ENCODE measurements around the gene TES. TPM values are rescaled to one million over a fixed set of nuclear protein-coding genes. Genes with fewer than 3 reads are reported as not detected.
"Not testable (repeated sequence)": the region's sequence is repeated elsewhere in the genome, so short reads cannot be mapped to it uniquely, and the experiment has no call there.

Gene TES
- total RNA-seq, 1 donor from 2014 or later, result 74.3 TPM

DNA sequence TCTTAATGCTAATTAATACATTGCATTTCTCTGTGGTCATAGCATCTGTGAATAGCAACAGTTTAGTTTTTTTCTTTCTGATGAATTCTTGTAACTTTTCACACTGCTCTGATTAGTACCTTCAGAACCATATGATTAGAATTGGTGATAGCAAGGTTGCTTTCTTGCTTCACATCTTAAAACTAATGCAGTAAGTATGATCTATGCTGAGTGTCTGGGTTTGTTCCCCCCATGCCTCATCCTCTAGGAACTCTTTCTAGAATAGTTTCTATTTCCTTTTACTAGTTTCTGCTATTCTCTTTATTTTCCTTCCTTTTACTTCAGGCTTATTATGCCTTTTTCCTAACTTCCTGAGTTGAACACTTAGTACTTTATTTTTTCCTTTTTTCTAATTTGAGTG is 32.4 kb downstream of the TES start:
- no peak for DNase-seq (ENCODE audit: low spot score)

DNA sequence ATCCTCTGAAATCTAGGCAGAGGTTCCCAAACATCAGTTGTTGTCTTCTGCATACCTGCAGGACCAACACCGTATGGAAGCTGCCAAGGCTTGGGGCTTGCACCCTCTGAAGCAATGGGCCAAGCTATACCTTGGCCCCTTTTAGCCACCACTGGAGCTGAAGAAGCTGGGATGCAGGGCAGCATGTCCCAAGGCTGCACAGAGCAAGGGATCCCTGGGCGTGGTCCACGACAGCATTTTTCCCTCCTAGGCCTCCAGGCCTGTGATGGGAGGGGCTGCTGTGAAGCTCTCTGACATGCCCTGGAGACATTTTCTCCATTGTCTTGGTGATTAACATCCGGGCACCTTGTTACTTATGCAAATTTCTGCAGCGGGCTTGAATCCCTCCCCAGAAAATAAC is 34.5 kb downstream of the TES start:
- not testable (repeated sequence) for DNase-seq (ENCODE audit: low spot score)

DNA sequence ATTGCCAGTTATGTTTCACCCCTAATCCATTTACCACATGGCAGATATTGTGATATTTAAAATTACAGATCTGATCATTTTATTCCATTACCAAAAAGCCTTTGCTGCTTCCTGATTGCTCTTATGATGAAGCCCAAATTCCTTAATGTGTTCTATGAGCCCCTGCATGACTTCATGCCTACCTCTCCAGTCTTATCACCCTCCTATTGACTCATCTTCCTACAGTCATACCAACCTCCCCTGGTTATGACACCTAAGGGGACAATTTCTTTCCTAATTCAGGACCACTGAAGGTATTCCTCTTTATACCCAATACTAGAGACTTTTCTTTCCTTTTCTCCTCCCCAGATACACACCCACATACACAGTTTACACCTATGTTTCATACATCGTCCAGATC is 36.0 kb downstream of the TES start:
- DNase-seq (ENCODE audit: low spot score), result no peak

DNA sequence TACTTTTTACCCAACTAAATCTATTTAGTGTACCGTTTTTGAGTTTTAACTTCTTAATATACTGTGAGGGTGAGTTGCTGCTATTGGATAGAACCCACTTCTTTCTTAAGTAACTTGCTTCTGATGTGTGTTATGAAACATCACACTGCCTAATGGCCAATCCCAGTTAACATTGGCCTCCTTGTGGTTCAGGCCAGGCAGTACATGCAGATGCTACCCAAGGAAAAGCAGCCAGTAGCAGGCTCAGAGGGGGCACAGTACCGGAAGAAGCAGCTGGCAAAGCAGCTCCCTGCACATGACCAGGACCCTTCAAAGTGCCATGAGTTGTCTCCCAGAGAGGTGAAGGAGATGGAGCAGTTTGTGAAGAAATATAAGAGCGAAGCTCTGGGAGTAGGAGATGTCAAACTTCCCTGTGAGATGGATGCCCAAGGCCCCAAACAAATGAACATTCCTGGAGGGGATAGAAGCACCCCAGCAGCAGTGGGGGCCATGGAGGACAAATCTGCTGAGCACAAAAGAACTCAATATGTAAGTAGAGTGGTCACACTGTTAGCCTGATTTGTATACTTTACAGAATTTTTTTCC is 39.7 kb downstream of the TES start:
- no peak for DNase-seq (ENCODE audit: low spot score)

DNA sequence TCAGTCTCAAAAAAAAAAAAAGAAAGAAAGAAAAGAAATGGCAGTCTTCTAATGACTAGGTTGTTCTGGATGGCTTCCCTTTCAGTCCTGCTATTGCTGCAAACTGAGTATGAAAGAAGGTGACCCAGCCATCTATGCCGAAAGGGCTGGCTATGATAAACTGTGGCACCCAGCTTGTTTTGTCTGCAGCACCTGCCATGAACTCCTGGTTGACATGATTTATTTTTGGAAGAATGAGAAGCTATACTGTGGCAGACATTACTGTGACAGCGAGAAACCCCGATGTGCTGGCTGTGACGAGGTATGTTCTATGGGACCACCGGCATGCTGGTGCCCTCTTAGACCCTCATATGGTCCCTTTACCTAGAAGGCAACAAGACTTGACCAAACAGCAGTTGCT is 41.3 kb downstream of the TES start:
- no peak for DNase-seq (ENCODE audit: low spot score)

DNA sequence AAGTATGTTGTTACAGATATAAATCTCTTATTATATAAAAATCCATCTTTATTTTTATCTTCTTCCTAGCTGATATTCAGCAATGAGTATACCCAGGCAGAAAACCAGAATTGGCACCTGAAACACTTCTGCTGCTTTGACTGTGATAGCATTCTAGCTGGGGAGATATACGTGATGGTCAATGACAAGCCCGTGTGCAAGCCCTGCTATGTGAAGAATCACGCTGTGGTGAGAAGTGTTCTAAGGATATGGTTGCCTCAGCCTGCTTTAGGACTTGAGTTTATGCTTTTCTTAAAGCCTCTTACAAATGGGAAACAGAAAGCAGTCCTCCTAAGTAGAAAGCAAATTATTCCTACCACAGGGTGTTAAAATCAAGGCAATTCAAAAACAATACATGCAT is 41.9 kb downstream of the TES start:
- no peak for DNase-seq (ENCODE audit: low spot score)

DNA sequence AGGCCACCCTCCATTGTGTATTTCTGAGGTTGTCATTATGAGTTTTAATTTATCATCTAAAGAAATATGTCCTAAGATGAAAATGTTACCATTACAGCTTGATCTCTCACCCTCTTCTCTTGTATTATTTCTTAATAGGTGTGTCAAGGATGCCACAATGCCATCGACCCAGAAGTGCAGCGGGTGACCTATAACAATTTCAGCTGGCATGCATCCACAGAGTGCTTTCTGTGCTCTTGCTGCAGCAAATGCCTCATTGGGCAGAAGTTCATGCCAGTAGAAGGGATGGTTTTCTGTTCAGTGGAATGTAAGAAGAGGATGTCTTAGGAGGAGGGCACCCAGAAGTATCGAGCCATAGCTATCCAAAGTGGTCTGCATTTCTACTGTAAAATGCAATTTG is 46.8 kb downstream of the TES start:
- no peak for DNase-seq (ENCODE audit: low spot score)

DNA sequence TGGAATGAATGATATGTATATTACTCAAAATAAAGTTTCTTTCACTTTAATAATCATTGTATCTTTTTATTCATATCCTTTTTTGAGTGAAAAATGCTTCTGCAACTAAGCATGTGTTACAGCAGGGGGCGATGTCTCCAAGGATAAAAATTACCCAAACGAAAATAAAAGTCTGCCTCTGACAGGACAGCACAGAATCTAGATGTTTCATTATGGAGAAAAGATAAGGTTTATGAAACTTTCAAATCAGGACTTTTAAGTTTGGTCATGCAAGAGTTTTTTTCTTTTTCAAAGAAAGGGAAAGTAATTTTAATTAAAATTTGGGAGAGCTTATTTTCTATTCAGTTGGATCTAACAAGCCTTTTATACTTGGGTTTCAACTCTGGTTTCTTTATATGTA is 48.4 kb downstream of the TES start:
- DNase-seq (ENCODE audit: low spot score), result peak; percentile 47

DNA sequence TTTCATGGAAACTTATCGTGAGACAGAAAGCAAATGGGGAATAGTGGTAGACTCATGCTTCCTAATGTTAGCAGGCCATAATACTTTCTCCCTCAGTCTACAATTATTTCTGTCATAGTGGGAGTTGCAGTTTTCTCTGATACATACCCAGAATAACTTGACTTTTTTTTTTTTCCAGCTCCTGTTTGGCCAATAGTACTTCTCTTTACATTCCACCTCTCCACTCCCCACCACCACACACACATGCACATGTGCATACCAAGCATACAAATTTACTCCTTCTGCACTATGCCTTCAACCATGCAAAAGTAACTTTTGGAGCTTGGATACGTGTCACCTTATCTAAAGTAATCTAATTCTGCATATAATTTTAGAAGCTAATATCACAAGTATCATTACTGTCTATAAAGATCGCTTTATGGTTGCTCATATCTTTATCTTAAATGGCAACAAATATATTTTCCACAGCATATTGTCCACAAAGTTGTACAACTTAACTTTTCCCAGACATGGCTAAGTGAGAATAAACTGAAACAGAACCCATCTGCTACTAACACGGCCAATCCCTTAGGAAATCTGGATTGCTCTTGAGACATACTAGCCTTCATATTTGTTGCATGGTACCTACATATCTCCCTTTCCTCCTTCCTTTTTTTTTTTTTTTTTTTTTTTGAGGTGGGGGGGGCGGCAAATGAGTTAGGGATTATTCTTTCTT is 49.0 kb downstream of the TES start:
- DNase-seq (ENCODE audit: low spot score), result no peak

DNA sequence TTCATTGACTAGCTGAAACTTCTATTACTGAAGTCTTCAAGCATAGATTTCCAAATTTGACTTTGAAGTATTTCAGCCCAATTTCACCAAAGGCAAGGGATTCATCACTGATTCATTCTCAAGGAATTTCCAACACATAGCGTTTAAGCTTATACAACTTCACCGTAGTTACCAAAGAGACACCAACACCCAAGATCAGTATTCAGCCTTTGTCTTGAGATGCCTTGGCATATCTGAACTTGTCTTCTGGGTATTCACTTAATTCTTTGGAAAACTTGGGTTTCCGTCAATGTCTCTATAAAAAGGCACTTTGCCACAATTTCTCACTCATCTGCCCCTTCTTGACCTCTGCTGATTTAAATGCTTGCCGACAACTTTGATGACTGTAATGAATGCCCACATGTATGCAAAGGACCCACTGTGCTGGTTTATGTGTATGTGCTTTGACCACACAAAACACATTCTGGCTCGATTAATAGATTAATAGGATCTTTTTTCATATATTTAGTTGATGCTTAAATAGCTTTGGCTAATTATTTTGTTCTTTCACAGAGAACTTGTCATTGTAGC is 49.6 kb downstream of the TES start:
- DNase-seq (ENCODE audit: low spot score), result no peak

DNA sequence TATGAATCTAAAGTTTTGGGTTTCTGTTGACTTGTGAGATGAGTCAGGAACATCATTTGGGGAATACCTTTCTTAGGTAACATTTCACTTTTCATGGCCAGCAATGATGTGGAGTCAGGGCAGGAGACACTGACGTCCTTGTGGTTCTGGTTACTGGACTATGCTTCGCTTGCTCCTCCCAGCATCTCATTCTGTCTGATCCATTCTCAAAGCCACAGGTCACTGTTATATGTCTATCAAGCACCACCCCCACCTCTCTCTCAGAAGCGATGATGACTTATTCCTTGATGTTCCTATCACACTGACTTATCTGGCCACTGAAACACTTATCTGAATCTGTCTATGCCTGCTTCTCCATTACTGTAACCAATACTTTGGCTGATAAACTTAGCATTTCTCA is 51.6 kb downstream of the TES start:
- DNase-seq (ENCODE audit: low spot score), result no peak

DNA sequence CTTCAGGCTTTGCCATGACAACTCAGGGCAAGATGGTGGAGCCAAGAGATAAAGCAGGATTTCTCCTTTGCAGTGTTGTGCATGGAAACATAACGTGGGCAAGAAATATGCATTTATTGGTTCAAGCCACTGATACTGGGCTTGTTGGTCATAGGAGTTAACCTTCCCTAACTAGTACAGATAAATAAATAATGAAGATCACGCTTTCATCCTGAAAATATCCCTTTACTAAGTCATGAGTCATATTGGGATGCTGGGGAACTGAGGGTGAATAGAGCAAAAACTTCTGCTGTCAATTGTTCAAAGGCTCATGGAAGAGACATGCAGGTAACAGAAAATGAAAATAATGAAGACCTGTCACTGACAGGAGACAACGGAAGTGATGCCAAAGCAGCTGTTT is 55.5 kb downstream of the TES start:
- DNase-seq (ENCODE audit: low spot score), result no peak

DNA sequence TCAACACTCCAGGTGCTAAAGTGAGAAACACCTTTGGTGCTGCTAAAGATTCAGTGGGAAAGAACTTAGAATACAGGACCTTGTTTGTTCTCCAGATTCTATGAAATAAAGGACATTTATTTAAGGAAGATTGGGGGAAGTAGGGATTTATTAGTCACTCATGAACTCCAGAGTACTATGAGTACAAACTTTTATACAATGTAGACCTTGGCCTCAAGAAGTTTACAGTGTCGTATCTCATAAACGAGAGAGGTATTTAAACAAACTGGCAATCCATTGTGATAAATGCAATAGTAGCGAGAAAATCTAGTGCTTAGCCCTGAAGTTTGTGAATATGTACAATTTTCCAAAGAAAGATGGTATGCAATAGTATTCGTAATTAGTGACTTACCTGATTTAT is 59.1 kb downstream of the TES start:
- no peak for DNase-seq (ENCODE audit: low spot score)

DNA sequence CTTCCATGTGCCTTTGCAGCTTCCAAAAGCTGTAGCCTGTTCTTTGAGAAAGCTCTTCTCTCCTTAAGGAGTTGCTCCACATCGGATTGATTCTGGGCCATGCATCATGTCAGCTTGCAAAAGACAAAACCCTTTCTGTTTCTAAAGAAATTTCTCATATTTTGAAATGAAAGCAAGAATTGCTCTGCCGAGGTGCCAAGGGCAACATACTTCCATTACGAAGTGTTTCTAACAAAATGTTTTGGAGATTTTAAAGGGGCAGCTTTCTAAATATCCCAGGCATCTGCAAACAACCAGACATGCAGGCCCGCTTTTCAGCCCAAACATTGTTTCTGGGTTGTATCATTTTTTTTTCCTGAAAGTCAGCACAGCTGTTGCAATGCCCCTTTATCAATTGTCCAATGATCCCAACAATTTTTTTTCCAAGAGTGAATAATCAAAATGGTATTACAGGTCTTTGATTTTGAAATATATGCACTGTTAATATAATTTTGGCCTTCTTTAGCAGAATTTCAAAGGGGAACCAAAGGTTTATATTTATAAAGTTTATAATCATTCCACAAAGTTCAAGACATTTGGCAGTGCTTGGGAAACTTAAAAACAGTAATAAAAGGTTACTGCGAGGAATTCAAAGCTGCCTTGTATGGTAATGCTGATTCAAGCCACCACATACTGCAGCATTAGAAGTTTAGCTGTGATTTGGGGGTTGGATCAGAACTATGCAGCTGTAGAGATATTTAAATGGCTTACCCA is 61.0 kb downstream of the TES start:
- DNase-seq (ENCODE audit: low spot score), result no peak

DNA sequence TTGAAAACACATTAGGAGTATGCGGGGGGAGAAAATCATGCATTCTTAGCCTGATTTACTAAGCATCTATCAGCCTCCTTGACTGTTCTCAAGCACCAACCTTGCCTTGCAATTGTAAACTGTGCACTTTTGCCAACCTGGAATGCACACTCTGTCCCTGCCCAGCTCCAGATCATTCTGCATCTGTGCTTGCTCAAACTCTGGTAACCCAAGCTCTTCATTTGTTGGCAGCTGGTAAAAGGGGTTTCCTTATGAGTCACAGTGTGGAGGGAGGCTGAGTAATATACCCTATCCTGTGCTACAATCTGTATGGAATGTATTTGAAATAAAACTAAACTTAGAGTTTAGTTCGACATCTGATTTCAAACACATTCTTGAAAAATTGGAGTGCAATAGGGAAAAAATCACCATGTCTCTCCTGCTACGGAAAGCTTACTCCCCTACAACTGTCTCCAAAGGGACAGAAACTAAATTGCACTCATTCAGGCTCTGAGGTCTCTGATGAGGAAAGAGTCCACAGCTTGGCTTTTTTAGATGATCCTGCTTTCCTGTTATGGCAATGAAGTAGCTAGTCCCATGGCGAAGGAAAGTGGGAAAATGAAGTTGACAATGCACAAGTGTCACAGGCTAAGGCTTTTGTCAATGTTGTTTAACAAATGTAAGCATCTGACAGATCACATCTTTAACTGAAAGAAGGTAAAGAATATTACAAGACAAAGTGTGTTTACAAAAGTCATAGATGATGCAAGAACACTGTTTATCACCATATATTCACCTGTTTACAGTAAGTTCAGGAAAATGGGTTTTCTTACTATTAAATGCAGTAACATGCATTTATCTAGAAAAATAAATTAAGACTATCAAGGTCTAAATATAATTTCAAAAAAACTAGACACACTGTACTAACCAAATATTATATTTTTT is 61.9 kb downstream of the TES start:
- peak; percentile 75 for DNase-seq (ENCODE audit: low spot score)

DNA sequence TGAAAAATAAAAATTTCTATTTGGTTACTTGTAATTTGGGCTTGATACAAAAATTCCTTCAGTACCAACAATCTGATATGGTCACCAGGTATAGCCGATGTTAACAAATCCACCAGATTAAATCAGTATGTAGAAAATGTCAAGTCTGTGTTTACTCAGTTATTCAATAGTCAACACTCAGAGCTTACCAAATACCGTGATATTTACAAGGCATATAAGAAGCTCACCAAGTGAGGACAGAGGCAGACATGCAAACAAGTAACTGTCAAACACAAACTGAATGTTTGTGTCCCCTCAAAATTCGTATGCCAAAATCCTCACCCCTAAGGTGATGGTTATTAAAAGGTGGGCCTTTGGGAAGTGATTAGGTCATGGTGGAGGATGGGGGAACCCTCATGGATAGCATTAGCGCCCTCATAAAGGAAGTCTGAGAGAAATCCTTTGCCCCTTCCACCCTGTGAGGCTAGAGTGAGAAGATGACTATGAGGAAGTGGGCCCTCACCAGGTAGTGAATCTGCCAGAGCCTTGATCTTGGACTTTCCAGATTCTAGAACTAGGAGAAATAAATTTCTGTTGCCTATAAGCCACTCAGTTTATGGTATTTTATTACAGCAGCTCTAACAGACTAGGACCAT is 63.1 kb downstream of the TES start:
- no peak for DNase-seq (ENCODE audit: low spot score)

DNA sequence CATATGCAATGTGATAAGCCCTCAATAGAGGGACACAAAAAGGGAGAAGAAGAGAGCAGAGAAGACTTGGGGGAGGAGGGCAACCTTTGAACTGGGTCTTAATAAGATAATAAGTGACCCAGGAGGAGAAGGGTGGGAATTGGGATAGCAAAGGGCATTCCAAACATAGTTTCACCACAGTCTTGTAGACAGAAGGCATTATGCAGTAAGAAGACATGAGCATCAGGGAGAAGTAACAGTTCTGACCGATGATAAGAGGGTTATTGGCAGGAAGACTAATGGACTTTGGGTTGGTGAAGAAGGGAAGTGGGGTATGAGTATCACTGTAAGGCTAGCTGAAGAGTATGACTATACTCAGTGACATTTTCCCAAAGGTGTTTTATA is 63.6 kb downstream of the TES start:
- DNase-seq (ENCODE audit: low spot score), result no peak

DNA sequence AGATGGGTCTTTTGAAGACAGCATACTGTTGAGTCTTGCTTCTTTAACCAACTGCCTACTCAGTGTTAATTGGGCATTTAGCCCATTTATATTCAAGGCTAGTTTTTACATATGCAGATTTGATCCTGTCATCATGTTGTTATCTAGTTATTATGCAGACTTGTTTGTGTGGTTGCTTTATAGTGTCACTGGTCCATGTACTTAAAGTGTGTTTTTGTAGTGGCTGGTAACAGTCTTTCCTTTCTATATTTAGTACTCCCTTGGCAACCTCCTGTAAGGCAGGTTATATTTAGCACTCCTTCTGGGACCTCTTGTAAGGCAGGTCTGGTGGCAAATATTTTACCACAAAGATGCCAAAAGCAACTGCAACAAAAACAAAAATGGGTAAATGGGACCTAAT is 66.7 kb downstream of the TES start:
- DNase-seq (ENCODE audit: low spot score), result no peak

DNA sequence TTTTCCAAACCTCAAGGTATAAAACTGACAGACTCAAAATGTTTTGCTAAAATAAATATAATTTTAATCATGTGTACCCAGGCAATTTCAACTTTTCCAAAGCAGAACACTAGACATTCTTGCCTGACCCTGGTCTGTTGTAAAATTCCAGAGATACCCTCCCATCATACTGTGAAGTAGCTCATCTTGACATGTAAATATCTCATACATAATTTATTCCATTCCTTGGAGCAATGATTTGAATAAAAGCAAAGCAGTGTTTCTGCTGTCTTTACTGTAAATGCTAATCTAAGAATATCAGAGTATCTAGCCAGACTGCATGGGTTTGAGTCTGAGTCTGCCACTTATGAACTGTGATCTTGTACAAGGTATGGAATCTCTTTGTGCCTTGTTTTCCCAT is 68.9 kb downstream of the TES start:
- no peak for DNase-seq (ENCODE audit: low spot score)

DNA sequence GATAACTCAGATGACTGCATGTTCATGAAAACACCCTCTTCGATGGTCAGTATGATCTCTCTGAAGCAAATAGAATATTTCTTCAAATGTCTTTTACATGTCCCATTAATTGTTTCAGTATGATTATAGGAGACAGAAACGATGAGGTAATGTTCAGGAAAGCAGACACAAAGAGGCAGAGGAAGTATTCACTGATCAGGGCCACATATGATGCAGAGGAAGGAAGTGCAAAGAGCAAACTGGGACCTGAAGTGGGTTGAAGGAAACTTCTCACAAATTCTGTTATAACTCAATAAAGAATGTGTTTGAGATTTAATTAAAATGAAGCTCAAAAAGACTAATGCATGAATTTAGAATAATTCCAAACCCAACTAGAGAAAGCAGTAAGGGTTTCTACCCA is 70.5 kb downstream of the TES start:
- DNase-seq (ENCODE audit: low spot score), result no peak

DNA sequence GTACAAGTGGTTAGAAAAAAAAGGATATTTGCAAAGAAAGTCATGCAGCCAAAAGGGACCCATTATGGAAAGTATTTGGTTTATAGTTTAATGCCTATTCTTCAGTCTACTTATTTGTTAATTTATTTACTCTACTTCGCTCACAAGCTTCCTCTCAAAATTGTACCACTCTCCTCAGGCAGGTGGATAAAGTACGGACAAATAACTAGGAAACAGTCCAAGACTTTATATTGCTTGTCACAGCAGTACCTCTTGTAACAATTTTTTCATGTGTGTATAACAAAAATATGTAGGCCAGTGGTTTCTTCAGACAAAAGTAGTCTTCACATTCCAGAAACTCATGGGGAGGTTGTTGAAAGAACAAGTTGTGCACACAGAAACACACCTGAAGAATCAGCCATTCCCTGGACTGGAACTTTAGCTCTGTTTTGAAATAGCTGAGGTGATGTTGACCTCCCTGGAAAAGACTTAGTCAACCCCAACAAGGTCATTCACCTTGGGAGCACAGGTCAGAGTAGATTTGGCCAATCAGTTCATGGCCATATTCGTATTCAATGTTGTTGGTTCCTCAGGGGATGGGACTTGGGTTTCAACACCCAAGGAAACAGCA is 73.4 kb downstream of the TES start:
- no peak for DNase-seq (ENCODE audit: low spot score)
